Uterus (tissue), 2 donors: ENCODE measurements around the gene PRKN.

Experiments used
- CTCF ChIP-seq, 4 experiments: fragments of 200-600 bp in 2 of 4; fragments of 450-650 bp in 2 of 4; sonication (generic) in 2 of 4; IDR thresholded peaks; one replicate each; pipeline ENCODE4 v1.5.1; 2016 to 2019; ENCODE audit warnings: antibody characterized with exemption in 4 of 4, mild to moderate bottlenecking in 2 of 4, moderate library complexity in 1 of 4
- POLR2A ChIP-seq, 2 donors: fragments of 450-650 bp; IDR thresholded peaks; one replicate each; pipeline ENCODE4 v1.6.1; 2016; ENCODE audit warnings: antibody characterized with exemption in 2 of 2, mild to moderate bottlenecking in 1 of 2, moderate library complexity in 1 of 2

GRCh38 chr6:161711515-161711914, 1016.1 kb downstream of the PRKN start:
- TF ChIP-seq CTCF (IDR thresholded peaks at IDR 0.05) (no peak), POLR2A (IDR thresholded peaks at IDR 0.05) (no peak)
